ENCODE data around the gene TNMD. TPM values are rescaled to one million over a fixed set of nuclear protein-coding genes. Genes with fewer than 3 reads are reported as not detected.

TNMD gene
- polyA plus RNA-seq, 3 donors, result not detected

- Histone ChIP-seq H3K79me2 (ENCODE audit: insufficient read depth, low read length) (no peaks in the 10 kb centered on the region), H3K27ac (ENCODE audit: low read depth in 1 of 2, low read length in 2 of 2) (no peak overlapping the region), H3K9ac (ENCODE audit: insufficient read depth, low read length, poor library complexity, severe bottlenecking) (no peak overlapping the region), H2AFZ (ENCODE audit: insufficient read depth, low read depth, low read length, poor library complexity, severe bottlenecking) (no peak overlapping the region), H3K4me3 (replicated peaks in 1 of 3; ENCODE audit: low read depth in 2 of 3, low read length in 3 of 3) (no peak overlapping the region), H4K20me1 (ENCODE audit: insufficient read depth, low read length) (no peaks in the 10 kb centered on the region), H3K4me2 (replicated peaks; ENCODE audit: extremely low read depth, low read length, poor library complexity, severe bottlenecking) (no peak overlapping the region), H3K4me1 (ENCODE audit: control insufficient read depth in 1 of 2, insufficient read depth in 2 of 2, low read length in 2 of 2) (no peaks in the 10 kb centered on the region), H3K36me3 (replicated peaks in 1 of 2; ENCODE audit: control insufficient read depth in 1 of 2, insufficient read depth in 2 of 2, low read length in 2 of 2) (no peaks in the 10 kb centered on the region), H3K9me3 (replicated peaks in 1 of 2; ENCODE audit: control insufficient read depth in 1 of 2, insufficient read depth in 1 of 2, low read length in 2 of 2) (no peaks in the 10 kb centered on the region), H3K27me3 (ENCODE audit: control insufficient read depth in 2 of 2, insufficient read depth in 2 of 2, low read length in 2 of 2) (peaks cover 18 to 30% of the 10 kb centered on the region in 2 donors)
- no CpG with 5 or more reads among the region's 2 CpGs for WGBS (ENCODE audit: insufficient coverage)
- H3K27me3 Mint-ChIP-seq (ENCODE audit: low read depth in 3 of 3), result peaks cover 19 to 37% (median 23%) of the 10 kb centered on the region in 3 donors
- H3K27ac Mint-ChIP-seq, result no peak overlapping the region
- no peak for TF ChIP-seq CTCF (IDR thresholded peaks at IDR 0.05)
- no peak overlapping the region for H3K4me3 Mint-ChIP-seq
- no peaks in the 10 kb centered on the region for H3K36me3 Mint-ChIP-seq
- H3K9me3 Mint-ChIP-seq, result no peaks in the 10 kb centered on the region
- no peak for DNase-seq
- no peaks in the 10 kb centered on the region for H3K4me1 Mint-ChIP-seq
- intact Hi-C loops (cut with micrococcal nuclease), result no loop called here
Observed at GRCh38 chrX:100586747-100587146, 2.0 kb downstream of the TNMD start.

DNA sequence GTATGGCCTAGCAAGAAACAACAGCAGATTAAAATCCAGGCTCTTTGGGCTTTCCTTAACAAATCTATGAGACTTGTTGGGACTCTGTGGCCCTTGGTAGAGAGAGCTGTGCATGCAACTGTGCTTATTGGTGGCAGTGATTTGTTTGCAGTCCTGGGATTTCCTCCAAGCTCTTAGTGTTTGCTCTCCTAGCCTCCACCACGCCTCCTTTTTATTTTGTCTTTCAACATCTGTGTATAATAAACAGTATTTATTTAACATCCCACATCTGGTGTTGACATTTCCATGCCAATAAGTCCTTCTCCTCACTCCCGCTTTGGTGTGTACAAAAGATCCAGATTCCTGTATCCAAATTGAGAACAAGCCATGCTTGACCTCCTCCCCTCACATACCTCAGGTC, 3.1 kb downstream of the TNMD start:
- no peak overlapping the region for H2AFZ ChIP-seq (ENCODE audit: insufficient read depth, low read depth, low read length, poor library complexity, severe bottlenecking)
- H3K4me2 ChIP-seq (replicated peaks; ENCODE audit: extremely low read depth, low read length, poor library complexity, severe bottlenecking), result no peak overlapping the region
- H3K4me1 Mint-ChIP-seq, result no peaks in the 10 kb centered on the region
- no peak overlapping the region for H3K27ac ChIP-seq (ENCODE audit: low read depth in 1 of 2, low read length in 2 of 2)
- WGBS (ENCODE audit: insufficient coverage), result no CpG with 5 or more reads among the region's 2 CpGs
- DNase-seq, result no peak
- no peak for TF ChIP-seq CTCF (IDR thresholded peaks at IDR 0.05)
- H3K4me3 ChIP-seq (replicated peaks in 1 of 3; ENCODE audit: low read depth in 2 of 3, low read length in 3 of 3), result no peak overlapping the region
- no peak overlapping the region for H3K4me3 Mint-ChIP-seq
- H3K9me3 Mint-ChIP-seq, result no peaks in the 10 kb centered on the region
- H3K9ac ChIP-seq (ENCODE audit: insufficient read depth, low read length, poor library complexity, severe bottlenecking), result no peak overlapping the region
- no peaks in the 10 kb centered on the region for H3K36me3 ChIP-seq (replicated peaks in 1 of 2; ENCODE audit: control insufficient read depth in 1 of 2, insufficient read depth in 2 of 2, low read length in 2 of 2)
- H3K27me3 ChIP-seq (ENCODE audit: control insufficient read depth in 2 of 2, insufficient read depth in 2 of 2, low read length in 2 of 2), result peaks cover 21 to 37% of the 10 kb centered on the region in 2 donors
- H3K9me3 ChIP-seq (replicated peaks in 1 of 2; ENCODE audit: control insufficient read depth in 1 of 2, insufficient read depth in 1 of 2, low read length in 2 of 2), result no peaks in the 10 kb centered on the region
- no peaks in the 10 kb centered on the region for H4K20me1 ChIP-seq (ENCODE audit: insufficient read depth, low read length)
- peaks cover 14 to 40% (median 26%) of the 10 kb centered on the region in 3 donors for H3K27me3 Mint-ChIP-seq (ENCODE audit: low read depth in 3 of 3)
- no peak overlapping the region for H3K27ac Mint-ChIP-seq
- intact Hi-C loops (cut with micrococcal nuclease), result no loop called here
- H3K4me1 ChIP-seq (ENCODE audit: control insufficient read depth in 1 of 2, insufficient read depth in 2 of 2, low read length in 2 of 2), result no peaks in the 10 kb centered on the region
- H3K79me2 ChIP-seq (ENCODE audit: insufficient read depth, low read length), result no peaks in the 10 kb centered on the region
- no peaks in the 10 kb centered on the region for H3K36me3 Mint-ChIP-seq

Data from CD14-positive monocyte (primary cell).